PFSK-1 (cell line): ENCODE results near the gene SIGLEC14.

ENCODE experiments used
- POLR2AphosphoS5 ChIP-seq: IDR thresholded peaks from 2 replicates; pipeline ENCODE4 v1.6.1; 2012; ENCODE audit warnings: low read depth, mild to moderate bottlenecking, control low read depth, low read length, moderate library complexity
- REST ChIP-seq, 2 experiments: IDR thresholded peaks; 2 replicates each; pipeline versions ENCODE4 v1.6.1 to v1.8.0; 2011 to 2012; ENCODE audit warnings: low read depth in 2 of 2, low read length in 2 of 2, control low read depth in 1 of 2, inconsistent platforms in 1 of 2, mild to moderate bottlenecking in 1 of 2, moderate library complexity in 1 of 2; ENCODE audit not compliant: insufficient read depth in 1 of 2
- TAF1 ChIP-seq: IDR thresholded peaks from 2 replicates; pipeline ENCODE4 v1.6.1; 2012; ENCODE audit warnings: low read length, control low read depth, borderline replicate concordance; ENCODE audit not compliant: insufficient read depth

Gene SIGLEC14

DNA sequence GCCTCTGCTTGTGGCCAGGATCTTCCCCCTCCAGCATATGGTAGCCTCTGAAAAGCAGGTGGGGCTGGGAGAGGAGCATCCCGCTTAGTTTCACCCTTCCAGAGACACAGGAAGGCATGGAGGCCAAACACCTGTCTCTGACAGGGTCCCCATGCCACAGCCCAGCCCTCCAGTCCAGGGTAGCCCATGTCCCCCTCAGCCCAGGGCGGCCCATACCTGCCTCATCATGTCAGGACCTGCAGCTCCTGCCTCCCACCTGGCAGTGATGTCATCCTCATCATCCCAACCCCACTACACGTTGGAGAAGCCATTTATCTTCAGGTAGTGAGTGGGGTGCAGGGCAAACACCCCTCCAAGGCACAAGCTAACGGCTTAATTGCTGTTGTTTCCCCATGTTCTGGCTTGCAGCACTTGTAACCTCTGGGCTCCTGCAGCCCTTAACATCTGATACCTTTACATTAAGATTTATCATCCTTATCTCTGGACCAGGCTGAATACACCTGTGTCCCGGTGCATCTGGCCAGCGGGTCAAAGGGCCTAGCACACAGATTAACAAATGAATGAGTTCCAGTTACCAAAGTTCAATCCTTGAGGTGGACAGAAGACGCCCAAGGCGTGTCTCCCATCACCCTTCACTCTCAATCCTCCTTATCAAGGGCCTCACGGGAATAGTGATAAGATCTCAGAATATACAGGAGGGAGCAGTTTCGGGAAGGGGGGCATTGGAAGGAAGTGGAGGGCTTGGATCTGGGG lies 53.3 kb downstream of the SIGLEC14 start:
- TF ChIP-seq POLR2AphosphoS5: no peak
- TF ChIP-seq REST (IDR thresholded peaks at IDR 0.05; ENCODE audit: insufficient read depth in 1 of 2, low read depth in 2 of 2, low read length in 2 of 2): no peak
- TF ChIP-seq TAF1: no peak
